Measurements from ENCODE around the gene ADAM12.

The ADAM12 gene

DNA sequence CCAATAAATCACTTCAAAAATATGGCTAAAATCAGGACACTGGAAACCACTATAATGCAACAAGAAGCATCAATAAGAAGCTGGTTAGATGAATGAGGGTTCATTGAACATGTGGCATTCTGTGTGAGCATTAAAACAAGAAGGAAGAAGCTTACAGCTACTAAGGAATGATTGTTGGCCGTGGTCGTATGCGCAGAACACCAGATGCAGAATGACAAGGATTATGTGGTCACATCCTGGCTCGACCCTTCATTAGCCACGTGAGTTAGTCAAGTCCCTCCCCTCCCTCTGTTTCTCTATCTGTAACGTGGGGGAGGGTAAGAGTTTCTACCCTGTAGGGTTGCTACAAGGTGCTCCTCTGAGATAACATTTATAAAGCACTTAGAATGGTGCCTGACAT, 174.3 kb downstream of the ADAM12 start:
- DNase-seq (ENCODE audit: low read depth, low spot score) = no peak

DNA sequence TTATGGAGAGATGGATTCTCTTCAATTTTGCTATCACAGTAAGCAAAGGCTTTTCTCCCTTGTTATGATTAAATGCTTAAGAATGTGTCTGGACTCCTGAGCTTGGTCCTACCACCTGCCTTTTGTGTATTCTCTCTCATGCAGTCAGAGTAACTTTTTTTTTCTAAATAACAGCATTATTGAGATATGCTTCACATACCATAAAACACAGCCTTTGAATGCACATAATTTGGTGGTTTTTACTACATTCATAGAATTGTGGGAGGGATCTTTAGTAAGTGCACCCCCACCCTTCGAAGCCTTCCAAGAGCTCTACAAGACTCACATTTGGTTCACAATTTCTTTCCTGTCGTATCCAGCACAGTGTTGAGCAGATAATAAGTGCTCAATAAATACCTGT, 175.5 kb downstream of the ADAM12 start:
- no peak for DNase-seq (ENCODE audit: low read depth, low spot score)

DNA sequence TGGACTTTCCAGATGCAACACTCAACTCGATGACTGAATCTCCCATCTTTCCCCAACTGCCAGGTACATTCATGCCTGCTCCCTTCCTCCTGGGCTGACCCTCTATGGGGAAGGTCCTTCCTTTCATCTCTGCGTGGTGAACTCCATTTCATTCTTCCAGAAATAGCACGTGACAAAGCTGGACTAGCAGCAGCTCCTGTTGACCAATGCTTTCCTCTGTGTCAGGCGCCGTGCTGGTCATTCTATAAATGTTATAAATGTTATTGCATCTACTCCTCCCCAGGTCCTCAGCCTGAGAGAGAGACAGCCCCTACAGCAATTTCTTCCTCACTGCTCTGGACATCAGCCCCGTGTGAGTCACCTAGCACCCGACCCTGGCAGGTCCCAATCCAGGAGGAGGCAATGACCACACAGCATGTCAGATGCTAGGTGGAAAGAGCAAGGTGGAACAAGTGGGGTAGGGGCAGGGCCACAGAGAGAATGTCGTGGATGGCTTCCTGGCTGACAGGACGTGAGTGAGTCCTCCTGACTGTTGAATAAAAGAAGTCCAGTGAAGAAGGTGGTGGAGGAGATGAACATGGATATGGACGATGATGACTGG, 178.1 kb downstream of the ADAM12 start:
- no peak for DNase-seq (ENCODE audit: low read depth, low spot score)

DNA sequence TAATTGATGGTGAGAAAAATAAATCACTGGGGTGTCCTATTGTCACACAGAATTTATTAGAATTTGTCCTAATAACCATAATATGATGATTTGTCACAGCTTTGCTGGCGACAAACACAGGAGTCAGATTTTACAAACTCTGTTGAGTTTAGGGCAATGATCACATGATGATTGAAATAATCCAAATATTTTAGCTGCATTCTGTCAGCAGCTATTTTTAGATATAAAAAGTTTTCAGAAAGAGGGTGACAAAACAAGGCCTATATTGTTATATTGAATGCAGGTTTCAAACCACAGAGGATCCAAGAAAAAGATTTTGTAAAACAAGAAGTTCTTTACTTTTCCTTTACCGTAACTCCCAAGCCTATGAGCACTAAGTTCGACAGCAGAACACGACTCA, 178.8 kb downstream of the ADAM12 start:
- DNase-seq (ENCODE audit: low read depth, low spot score) = no peak

DNA sequence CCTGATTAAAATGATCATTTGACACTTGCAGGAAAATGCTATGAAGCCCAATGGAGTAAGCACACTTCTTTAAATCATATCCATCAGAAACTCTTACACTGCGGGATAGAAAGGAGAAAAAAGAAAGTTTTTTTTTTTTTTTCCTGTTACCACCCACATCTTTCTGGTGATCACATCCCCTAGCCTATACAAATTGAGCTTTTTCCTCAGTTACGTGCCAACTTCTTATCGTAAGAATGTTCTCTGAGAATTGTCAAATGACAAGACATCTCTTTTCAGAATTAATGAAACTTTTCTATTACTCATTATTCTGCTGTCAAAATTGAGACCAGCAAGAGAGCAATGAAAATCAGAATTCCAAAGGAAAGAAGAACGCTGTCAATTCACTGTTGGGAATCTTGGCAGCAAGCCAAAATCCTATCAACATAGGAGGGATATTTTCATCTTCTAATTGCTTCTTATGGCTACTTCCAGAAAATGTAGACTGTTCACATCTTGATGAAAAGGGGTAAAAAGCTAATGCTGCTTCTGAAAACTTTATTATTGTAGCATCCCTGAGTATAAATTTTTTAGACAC, 179.5 kb downstream of the ADAM12 start:
- no peak for DNase-seq (ENCODE audit: low read depth, low spot score)

DNA sequence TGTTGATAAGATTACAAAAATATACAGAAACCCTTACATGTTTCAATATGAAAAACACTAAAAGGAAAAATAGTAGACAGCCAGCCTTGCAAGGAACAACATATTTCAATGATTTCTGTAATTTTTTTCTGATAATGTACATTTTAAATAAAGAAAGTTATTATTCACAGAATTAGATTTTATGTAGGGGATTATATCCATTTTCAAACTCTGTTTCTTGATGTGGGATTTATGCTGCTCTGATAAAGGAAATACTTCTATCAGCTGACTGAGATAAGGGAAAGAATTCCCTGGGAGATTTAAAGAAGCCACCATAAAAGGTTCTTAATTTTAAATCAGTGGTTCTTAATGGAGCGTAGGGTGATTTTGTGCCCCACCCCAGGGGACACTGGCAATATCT, 180.4 kb downstream of the ADAM12 start:
- no peak for DNase-seq (ENCODE audit: low read depth, low spot score)

DNA sequence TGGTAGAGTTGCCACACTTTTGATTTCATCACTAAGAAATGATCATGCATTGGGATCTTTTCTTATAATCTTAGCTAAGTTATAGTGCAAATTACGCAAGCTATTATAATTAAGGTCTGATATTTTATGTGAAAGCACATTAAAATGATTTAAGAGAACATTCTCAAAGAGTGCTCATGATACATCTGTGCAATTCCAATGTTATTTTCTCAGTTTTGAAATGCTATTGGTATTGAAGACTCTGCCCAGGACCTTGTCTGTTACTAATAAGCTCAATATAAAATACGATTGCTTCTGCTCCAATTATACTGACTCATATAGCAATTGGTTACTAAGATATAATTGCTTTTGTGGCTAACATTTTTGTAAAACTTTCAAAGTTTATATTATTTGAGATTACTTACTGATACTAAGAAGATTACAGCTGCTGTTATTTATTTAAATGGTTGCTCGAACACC, 180.9 kb downstream of the ADAM12 start:
- DNase-seq (ENCODE audit: low read depth, low spot score) = no peak

DNA sequence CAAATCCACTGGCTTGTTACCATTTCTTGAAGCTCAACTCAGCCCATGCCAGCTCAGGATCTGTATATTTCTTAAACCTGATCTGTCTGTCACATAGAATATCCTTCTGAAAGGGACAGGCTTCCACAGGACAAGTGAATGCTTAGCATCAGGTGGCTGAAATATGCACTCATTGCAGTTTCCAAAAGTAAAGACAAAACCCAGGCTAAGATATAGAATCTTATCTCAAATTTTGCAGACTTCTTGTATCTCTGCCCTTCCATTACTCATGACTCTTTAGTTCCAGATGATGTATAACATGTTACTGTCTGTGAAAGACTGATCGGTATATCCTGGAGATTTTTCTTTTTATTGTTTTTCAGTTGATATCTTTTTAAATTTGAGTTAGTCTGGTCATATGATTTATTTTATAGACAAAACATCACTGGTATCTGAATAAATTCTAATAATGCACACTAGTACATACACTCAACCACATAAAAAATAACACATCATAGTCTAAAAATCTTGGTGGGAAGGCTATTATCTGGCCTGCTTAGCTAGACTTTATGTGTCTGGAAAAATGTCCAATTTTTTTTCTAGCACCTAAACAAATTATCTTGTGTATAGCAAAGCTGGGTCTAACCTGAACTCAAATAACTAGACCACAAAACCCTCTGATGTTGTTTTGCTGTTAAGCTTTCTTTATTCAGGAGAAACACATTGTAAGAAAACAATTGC, 182.6 kb downstream of the ADAM12 start:
- DNase-seq (ENCODE audit: low read depth, low spot score) = no peak

DNA sequence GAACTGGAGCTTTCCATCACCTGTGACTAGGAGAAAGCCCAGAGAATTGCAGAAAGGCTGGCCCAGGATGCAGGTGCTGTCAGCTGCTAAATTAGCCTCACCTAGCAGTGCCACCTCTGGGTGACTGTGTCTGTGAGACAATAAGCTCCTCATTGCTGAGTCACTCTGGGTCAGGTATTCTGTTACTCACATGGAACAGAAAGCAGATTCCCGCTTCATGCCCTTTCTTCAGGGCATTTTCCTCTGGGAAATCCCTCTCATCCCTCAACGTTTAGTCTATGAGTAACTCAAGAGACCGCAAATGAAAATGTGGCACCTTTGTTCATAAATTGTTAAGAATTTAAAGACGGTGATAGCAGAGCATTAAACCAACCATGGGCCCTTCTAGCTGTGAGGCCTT, 184.0 kb downstream of the ADAM12 start:
- no peak for DNase-seq (ENCODE audit: low read depth, low spot score)

DNA sequence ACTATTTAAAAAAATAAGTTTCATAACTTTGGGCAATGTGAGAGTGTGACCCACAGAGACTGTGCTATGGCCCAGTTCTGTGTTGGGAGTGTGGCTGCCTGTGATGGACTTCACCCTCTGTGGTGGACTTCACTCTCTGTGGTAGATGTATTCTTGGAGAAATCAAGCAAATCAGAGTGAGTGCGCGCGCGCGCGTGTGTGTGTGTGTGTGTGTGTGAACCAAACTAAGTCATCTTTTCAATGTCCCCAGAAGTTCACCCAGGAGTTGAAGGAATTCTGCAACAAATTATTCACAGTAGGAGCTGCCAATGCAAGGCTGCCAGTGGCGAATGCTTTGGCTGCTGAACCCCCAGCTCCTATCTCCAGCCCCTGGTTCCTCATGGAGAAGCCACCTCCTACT, 184.5 kb downstream of the ADAM12 start:
- no peak for DNase-seq (ENCODE audit: low read depth, low spot score)

DNA sequence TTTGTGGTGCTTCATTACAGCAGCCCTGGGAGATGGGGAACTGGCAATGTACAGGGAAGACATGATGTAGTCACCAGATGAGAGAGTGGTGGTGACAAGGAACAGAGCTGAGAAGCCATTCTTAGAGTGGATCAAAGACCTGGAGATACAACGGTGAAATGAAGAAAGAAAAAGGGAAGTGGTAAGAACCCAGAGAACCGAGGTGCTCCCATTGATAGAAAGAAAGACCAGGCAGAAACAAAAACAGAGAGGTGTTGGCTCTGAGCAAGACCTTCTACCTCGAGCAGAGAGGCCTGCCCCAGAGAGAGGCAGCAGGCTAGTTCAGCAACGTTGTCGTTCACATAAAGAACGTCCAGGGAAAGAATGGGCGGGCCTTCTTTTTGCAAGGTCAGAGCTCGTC, 186.7 kb downstream of the ADAM12 start:
- no peak for DNase-seq (ENCODE audit: low read depth, low spot score)

DNA sequence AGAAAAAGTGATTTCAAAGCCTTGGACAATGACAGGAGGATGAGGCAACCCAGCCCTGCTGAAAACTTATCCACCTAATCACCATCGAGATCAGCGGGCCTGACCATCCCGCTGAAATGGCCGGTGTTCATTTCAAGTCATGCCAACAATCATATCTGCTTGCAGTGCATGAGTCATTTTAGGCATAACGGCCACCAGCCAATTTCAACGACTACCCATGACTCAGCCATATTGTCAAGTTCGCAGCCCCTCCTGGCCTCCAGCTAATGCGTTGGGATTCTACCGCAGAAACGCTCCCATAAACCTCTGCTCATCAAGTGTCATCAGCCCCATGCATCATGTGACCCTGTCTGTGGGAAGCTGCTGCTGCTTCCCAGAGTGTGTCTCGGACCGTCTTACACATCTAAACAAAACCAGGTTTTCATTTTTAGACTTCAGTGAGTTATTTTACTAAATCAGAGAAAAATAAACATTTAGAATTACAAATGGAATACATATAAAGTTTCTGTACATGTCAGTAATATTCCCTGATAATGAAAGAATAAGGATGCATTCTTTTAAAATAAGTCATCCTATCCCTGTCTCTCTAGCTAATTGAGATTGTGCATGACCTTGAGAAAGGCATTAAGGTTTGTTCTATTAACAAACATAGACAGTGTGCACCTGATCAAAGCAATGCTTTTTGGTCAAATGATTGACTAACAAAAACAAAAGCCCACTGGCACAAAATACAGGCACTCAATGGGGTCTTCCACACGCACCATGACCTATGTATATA, 188.9 kb downstream of the ADAM12 start:
- peak; percentile 90 for DNase-seq (ENCODE audit: low read depth, low spot score)

DNA sequence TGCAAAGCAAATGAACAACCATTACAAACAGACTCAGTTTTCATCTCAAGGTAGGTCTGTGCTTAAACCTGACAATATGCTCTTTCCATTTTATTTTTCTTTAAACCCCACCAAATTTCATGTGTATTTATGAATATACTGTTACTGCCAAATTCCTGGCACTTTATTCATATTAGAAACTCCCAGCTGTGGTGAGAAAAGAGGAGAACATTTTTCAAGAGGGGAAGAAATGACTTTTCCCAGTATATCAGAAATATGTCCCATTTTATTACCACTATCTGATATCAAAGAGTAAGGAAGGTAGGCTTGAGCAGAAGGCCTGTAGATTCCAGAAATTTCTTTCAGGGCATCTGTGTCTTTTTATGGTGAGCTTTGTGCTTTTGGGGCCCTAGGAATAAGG, 189.6 kb downstream of the ADAM12 start:
- DNase-seq (ENCODE audit: low read depth, low spot score) = no peak

DNA sequence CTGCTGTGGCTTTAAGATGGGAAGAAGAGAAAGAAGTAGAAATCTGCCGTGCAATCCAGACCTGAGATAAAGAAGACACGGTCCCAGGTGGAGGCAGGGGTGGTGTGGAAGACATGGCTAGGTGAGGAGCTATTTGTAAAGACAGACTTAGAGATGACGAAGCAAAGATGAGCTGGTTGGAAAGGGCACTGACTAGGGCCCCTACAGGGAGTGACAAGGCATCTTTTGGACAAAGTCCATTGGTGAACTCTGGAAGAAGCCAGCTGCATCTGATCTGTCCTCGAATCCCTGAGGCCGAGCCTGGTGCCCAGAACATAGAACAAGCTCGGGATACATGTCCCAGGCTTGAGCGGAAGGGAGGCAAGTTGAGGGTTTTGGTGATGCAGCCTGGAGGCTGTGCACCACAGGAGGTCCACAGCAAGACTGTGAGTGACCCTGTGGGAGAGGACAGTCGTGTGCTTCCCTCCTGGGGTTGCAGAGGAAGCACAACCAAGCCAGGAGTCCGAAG, 191.2 kb downstream of the ADAM12 start:
- no peak for DNase-seq (ENCODE audit: low read depth, low spot score)

DNA sequence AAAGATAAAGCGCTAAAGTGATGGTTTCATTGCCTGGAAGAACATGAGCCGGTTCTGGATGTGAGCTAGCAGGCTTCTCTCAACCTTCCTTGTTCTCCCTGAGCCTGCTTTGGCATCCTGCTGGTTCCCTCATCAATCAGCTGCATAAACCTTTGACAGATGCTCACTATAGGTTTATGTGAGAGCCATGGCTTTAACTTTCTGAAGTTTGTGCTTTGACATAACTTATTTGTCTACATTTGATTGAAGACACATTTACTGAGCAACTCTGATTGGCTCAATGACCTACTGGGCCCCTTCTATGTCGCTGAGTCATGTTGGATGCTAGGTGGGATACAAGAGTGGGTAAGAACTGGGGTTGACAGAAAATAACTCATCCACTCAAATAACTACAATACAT, 192.0 kb downstream of the ADAM12 start:
- no peak for DNase-seq (ENCODE audit: low read depth, low spot score)

DNA sequence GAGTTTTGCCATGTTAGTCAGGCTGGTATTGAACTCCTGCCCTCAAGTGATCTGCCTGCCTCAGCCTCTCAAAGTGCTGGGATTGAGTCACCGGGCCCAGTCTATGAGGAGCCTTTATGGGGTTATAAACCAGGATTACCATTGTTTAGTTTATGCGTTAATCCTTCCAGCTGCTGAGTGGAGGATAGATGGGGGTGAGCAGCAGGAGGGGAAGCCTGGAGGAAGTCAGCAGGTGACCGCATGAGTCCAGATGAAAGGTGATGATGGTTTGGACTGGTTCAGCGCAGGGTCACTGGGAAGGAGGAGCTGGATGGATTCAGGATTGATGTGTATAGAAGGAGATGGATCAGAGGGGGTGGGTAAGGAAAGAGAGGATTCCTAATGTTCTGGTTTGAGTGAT, 197.1 kb downstream of the ADAM12 start:
- no peak for DNase-seq (ENCODE audit: low read depth, low spot score)

DNA sequence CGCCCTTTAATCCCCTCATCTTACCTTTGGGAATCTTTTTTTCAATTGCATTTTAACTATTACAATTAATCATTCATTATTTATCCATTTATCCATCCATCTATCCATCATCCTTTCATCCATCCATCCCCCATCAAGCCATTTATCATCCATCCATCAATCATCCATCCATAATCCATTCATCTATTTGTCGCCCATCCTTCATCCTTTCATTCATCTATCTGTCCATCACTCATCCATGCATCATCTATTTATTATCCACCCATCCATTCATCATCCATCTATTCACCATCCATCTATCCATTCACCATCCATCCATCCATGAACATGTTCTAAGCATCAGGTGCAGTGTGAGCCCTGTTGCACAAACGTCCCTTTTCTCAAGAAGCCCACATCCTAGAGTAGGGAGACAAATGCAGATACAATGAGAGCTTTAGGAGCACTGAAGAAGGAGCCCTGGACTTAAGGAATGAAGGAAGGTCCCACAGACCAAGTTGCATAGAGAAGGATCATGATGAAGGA, 199.5 kb downstream of the ADAM12 start:
- DNase-seq (ENCODE audit: low read depth, low spot score) = no peak

DNA sequence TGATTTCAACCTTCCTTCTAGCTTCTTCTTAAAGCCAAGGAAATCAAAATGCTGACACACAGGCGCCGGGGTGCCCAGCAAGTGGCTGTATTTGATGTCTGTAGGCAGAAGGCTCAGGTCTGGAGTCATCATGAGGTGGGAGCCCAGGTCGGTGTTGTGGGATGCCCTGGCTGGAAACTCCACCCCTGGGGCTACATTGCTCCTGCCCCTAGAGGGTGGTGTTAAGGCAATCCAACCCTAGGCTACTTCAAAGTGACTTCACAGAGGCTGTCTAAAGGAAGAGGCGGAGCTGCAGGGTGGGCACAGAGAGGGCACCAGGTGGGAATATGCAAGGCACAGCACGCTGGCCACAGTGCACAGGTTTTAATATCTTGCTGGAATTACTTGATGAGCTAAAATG, 200.9 kb downstream of the ADAM12 start:
- DNase-seq (ENCODE audit: low read depth, low spot score) = no peak

DNA sequence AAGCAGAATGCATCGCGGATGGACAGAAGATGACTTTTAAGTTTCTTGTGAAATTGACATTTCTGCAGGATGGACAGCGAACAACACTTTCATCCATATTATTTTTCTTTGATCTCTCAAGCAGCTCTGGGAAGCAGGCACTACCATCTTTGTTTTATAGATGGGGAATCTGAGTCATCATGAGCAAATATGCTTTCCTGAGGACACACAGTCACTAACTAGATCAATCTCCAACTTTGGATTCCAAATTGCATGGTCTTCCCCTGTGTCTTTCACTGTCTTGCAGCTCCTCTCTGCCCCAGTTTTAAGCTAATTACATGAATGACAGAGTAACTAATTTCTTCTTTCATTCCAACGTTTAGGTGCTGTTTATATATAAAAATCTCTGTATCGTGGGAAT, 201.5 kb downstream of the ADAM12 start:
- no peak for DNase-seq (ENCODE audit: low read depth, low spot score)

DNA sequence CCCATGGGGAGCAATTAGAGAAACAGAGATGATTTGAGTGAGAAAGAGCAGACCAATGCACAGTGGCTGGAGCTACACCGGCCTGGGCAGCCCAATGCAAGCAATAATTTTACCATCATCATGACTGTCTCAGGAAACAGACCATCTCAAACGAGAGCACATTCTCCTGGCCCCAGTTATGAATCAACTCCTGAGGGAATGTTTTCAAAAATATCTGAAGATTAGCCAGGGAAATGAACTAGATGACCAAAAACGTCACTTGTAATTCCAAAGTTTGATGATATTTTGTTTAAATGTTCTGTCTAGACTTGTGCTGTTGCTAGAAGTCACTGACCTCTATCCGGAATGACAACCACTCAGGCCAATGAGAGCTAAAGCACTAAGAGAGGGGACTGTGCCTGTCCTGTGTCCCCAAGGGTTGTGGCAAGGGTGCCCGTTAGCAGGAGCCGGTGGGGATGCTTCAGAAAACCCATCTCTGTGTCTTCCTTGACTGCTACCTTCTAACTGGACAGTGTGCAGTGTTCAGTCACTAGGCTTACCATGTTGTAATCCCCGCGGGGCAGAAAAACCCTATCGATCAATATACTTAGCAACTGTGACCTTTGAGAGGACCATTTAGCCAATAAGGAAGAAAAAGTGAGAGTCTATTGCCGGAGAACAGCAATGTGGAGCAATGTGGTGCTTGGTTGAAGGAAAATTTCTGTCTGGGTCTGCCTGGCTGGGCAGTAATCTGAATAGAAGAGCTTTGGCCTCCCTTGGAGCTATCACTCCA, 202.4 kb downstream of the ADAM12 start:
- DNase-seq (ENCODE audit: low read depth, low spot score) = no peak

DNA sequence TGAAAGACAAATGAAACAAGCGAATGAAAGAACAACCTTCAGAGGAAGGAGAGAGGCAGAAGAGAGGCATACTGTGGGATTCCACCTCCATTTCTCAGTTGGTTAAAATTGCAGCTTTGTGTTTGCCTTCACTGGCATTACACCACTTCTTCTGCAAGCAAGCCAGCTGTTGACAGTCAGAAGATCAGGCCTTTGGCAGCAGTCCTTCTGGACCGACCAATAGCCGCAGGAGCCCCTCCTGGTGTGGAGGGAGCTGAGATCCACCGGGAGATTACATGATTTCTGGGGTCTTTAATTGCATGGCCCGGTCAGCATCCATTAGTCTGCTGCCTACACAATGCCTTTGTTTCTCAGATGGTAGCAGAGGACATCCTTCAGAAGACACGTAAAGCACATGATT, 206.7 kb downstream of the ADAM12 start:
- no peak for DNase-seq (ENCODE audit: low read depth, low spot score)

Data from brain pericyte (primary cell).